Glomerular visceral epithelial cell (primary cell): ENCODE data around the gene MYOZ3.

Source experiments
- DNase-seq: peaks from one replicate; pipeline ENCODE4 v3.0.0-alpha.2; 2016; ENCODE audit errors: extremely low spot score

MYOZ3 gene

DNA sequence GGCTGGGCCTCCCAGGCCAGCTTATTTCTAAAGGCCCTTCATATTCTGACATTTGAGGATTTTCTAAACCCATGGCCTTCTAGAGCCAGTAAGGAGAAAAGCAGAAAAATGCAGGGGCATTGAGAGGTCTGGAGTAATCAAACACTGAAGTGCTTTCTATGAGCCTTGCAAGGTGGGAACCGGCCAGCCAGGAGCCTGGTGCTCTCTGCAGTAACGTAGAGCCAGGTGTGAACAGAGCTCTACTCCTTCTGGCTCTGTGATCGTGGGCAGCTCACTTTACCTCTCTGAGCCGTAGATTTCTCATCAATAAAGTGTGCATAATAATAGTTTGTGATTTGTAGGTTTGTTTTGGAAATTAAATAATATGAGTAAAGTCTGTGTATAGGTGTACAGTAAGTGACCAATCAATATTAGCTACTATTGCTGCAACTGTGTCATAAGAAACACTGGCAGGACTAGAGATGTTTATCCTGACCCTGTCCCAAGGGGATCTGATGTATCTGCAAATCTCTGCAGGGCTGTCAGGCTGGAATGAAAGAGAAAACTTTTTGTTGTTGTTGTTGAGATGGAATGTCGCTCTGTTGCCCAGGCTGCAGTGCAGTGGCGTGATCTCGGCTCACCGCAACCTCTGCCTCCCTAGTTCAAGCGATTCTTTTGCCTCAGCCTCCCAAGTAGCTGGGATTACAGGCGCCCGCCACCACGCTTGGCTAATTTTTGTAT is 17.9 kb upstream of the MYOZ3 start:
- no peak for DNase-seq

DNA sequence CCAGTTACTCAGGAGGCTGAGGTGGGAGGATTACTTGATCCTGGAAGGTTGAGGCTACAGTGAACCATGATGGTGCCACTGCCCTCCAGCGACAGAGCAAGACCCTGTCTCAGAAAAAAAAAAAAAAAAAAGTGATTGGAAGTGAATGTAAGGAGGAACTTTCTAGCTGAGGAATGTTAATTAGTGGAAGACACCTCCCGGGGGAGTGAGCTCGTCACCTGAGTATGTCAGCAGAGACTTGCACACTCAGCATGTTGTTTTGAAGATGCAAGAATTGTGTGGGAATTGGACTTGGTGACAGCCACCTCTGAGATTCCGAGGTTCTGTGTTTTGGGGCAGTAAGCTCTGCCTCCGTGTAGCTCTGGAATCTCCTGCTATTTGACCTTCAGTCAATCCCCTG is 17.0 kb upstream of the MYOZ3 start:
- DNase-seq = peak; percentile 58

DNA sequence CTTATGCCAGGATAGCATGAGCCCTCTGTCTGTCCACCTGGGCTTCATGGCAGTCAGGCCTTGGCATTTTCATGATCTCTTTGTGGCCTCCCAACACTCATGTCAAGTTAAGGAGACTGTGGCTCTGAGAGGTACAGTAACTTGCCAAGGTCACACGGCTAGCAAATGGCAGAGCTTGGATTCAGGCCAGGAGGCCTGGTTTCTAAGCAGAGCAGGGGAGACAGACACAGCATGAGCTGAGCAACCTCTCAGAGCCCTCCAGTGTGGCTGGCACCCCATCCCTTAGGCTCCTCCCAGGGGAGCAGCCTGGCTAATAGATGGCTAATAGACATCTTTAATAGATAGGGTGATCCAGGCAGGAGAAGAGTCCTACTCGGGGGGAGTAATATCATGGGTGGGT is 16.5 kb upstream of the MYOZ3 start:
- peak; percentile 53 for DNase-seq

- DNase-seq = peak; percentile 89
Measured at GRCh38 chr5:150645070-150645700, 15.9 kb upstream of the MYOZ3 start.

- no peak for DNase-seq
Measured at GRCh38 chr5:150647275-150648251, 13.5 kb upstream of the MYOZ3 start.

- no peak for DNase-seq
Measured at GRCh38 chr5:150648294-150649107, 12.6 kb upstream of the MYOZ3 start.

- DNase-seq = no peak
Measured at GRCh38 chr5:150649108-150650020, 11.7 kb upstream of the MYOZ3 start.

DNA sequence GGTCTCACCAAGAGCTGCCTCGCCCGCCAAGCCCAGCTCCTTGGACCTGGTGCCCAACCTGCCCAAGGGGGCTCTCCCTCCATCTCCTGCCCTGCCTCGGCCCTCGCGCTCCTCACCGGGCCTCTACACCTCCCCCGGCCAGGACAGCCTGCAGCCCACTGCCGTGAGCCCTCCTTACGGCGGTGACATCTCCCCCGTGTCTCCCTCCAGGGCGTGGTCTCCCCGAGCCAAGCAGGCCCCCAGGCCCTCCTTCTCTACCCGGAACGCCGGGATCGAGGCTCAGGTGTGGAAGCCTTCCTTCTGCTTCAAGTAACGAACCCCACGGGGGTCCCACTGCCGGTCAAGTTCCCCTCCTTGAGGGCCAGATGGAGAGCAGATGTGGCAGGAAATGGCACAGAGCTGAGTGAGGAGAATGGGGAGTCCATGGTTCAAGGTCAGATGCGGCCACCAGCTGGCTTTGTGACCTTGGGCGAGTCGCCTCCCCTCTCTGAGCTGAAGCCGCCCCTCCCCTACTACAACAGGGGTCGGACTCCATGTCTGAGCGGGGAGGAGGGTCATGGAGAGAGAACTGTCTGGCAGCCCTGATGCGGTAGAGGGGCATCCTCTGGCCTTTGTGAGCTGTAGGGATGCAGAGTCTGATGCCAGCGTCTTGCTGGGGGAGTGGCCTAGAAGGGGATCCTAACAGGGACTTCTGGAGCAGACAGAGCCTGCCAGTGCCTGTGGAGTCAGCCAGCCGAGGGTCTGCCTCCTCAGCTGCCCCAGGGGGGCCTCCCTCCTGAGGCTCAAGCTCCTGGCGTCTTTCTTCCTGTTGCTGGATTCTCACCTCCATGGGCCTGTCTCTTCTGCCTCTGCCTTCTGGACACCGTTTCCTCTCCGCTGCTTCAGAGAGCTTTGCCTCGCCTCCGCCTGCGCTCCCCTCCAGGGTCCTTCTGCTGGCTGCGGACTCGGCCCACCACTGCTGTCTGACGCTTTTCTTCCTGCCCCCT is 10.7 kb upstream of the MYOZ3 start:
- DNase-seq = no peak

DNA sequence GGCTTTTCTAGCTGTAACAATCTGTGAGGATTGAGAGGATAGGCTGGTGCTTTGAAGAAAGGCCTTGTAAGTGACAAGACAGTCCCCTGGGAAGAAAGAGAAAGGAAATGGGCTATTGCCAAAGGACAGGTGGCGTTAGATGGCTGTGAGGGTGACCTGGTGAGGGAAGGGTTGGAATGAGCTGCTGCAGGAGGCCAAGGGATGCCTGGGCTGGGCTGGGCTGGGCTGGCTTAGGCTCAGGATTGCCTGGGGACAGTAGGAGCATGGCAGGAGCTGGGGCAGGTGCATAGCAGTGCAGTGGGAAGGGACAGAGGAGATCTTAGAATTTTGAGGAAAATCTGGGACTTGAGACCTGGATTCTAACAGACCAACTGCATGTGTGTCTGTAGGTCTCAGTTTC is 9.7 kb upstream of the MYOZ3 start:
- DNase-seq = no peak

DNA sequence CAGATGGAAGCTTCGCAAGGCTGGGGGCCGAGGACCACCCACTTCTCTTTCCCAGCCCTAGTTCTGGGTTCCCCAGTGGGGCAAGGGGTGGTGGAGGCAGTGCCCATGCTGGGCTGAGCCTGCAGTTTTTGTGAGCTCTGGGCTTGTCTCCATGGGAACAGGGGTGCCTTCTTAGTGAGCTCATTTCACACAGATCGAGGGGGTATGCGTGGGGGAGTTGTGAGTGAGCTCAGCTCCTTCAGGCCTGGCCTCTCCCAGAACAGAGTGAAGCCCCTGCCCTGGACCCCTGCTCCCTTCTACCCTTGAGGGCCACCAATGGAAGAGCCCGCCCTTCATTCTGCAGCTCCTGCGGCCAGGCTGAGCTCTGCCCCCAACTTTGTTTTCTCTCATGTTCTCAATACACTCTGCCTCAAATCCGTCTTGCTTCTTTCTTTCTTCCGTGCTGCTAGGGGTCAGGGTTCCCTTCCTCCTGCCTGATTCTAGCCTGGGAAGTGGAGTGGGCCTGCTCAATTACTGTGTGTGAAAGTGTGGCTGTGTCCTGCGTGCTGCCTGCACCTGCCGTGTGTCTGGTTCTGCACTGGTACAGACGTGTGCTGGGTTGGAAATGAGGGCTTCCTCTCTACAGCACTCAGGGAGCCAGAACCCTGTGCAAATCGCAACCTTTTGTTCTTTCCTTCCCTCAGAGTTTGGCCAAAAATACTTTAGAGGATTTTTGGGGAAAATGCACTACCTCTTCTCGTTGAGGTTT is 9.0 kb upstream of the MYOZ3 start:
- DNase-seq = no peak

DNA sequence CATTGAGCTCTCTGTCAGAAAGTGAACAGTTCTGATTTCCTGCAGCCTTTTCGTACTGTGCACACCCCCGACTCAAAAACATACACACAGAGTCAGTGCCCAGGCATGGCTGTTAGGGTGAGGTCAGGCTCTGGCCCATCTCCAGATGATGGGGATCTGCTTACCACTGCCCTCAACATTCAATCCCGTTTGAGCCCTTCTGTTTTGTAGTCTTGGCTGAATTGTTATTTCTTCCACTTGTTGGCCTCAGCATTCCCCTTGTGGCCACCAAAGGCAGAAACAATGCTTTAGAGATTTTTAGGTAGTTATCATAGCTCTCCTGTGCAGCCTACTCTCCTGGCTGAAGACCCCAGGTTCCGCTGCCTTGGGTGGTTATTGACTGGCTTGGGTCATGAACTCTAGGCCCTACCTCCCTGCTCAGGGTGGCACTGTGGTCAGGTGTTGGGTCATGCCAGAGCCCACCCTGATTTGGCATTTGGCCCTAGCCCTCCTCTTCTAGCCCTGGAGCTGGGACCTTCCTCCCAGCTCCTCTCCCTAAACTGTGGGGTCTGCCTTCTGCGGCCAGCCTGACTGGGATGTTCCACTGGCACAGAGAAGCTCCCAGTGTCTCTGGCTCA is 7.8 kb upstream of the MYOZ3 start:
- DNase-seq = peak; percentile 73

GRCh38 chr5:150653762-150654556 is 7.1 kb upstream of the MYOZ3 start:
- no peak for DNase-seq

- DNase-seq = no peak
Measured at GRCh38 chr5:150655221-150655620, 5.8 kb upstream of the MYOZ3 start.

DNA sequence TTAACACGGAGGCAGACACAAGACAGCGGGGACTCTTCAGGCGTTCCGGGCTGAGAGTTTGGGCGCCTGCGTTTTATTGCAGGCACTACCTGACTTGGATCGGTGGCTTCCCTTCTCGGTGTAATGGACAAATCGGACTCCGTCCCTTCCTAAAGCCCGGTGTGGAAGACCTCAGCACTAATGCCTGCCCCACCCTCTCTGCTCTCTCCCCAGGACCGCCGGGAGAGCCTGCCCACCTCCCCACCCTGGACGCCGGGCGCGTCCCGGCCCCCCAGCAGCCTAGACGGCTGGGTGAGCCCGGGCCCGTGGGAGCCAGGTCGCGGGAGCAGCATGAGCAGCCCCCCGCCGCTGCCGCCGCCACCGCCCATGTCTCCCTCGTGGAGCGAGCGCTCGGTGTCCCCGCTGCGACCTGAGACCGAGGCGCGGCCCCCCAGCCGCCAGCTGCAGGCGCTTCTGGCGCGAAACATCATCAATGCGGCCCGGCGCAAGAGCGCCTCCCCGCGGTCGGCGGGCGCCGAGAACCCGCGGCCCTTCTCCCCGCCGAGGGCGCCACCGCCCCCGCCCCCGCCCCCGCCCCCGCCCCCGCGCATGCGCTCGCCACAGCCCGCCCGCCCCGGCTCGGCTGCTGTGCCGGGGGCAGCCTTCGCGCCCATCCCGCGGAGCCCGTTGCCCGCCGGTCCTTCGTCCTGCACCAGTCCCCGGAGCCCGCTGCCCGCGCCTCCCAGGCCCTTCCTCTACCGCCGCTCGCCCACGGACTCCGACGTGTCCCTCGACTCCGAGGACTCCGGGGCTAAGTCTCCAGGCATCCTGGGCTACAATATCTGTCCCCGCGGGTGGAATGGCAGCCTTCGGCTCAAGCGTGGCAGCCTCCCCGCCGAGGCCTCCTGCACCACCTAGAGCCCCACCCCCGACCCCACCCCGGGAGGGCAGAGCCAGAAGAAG is 4.6 kb upstream of the MYOZ3 start:
- peak; percentile 82 for DNase-seq

DNA sequence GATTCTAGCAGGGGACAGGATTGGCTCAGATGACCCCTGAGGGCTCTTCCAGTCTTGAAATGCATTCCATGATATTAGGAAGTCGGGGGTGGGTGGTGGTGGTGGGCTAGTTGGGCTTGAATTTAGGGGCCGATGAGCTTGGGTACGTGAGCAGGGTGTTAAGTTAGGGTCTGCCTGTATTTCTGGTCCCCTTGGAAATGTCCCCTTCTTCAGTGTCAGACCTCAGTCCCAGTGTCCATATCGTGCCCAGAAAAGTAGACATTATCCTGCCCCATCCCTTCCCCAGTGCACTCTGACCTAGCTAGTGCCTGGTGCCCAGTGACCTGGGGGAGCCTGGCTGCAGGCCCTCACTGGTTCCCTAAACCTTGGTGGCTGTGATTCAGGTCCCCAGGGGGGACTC is 2.9 kb upstream of the MYOZ3 start:
- no peak for DNase-seq

DNA sequence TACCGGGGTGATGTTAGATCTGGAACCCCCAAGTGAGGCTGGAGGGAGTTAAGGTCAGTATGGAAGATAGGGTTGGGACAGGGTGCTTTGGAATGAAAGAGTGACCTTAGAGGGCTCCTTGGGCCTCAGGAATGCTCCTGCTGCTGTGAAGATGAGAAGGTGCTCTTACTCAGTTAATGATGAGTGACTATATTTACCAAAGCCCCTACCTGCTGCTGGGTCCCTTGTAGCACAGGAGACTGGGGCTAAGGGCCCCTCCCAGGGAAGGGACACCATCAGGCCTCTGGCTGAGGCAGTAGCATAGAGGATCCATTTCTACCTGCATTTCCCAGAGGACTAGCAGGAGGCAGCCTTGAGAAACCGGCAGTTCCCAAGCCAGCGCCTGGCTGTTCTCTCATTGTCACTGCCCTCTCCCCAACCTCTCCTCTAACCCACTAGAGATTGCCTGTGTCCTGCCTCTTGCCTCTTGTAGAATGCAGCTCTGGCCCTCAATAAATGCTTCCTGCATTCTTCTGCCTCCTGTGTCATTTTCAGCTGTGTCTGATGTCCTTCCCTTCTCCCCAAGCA is 2.3 kb upstream of the MYOZ3 start:
- DNase-seq = no peak
